ENCODE results near the gene DONSON.

DONSON gene

GRCh38 chr21:33554236-33554981 is 34.1 kb downstream of the DONSON start:
- no peak for DNase-seq
- Histone ChIP-seq H3K27me3 (ENCODE audit: insufficient read depth, low read depth, severe bottlenecking) (no peaks in the 10 kb centered on the region), H3K9me3 (ENCODE audit: severe bottlenecking) (no peaks in the 10 kb centered on the region), H3K36me3 (peaks cover 98% of the 10 kb centered on the region), H3K4me3 (ENCODE audit: low read depth, low read length) (no peak overlapping the region), H3K27ac (no peak overlapping the region)
- no peak for TF ChIP-seq CTCF (IDR thresholded peaks at IDR 0.05; ENCODE audit: low read depth, low read length)

- Histone ChIP-seq H3K4me3 (ENCODE audit: low read depth, low read length) (no peak overlapping the region), H3K9me3 (ENCODE audit: severe bottlenecking) (no peaks in the 10 kb centered on the region), H3K27ac (no peak overlapping the region), H3K36me3 (peaks cover 98% of the 10 kb centered on the region), H3K27me3 (ENCODE audit: insufficient read depth, low read depth, severe bottlenecking) (no peaks in the 10 kb centered on the region)
- TF ChIP-seq CTCF (IDR thresholded peaks at IDR 0.05; ENCODE audit: low read depth, low read length), result no peak
- no peak for DNase-seq
These were observed 35.4 kb downstream of the DONSON start for GRCh38 chr21:33552999-33553598.

GRCh38 chr21:33552093-33552998 is 36.1 kb downstream of the DONSON start:
- peaks cover 96% of the 10 kb centered on the region for H3K36me3 ChIP-seq
- no peak overlapping the region for H3K27ac ChIP-seq
- no peak for DNase-seq
- no peak for TF ChIP-seq CTCF (IDR thresholded peaks at IDR 0.05; ENCODE audit: low read depth, low read length)
- no peaks in the 10 kb centered on the region for H3K9me3 ChIP-seq (ENCODE audit: severe bottlenecking)
- no peak overlapping the region for H3K4me3 ChIP-seq (ENCODE audit: low read depth, low read length)
- no peaks in the 10 kb centered on the region for H3K27me3 ChIP-seq (ENCODE audit: insufficient read depth, low read depth, severe bottlenecking)

- no peak for TF ChIP-seq CTCF (IDR thresholded peaks at IDR 0.05; ENCODE audit: low read depth, low read length)
- H3K36me3 ChIP-seq, result peaks cover 96% of the 10 kb centered on the region
- no peak for DNase-seq
- H3K4me3 ChIP-seq (ENCODE audit: low read depth, low read length), result no peak overlapping the region
- H3K9me3 ChIP-seq (ENCODE audit: severe bottlenecking), result no peaks in the 10 kb centered on the region
- H3K27ac ChIP-seq, result no peak overlapping the region
- H3K27me3 ChIP-seq (ENCODE audit: insufficient read depth, low read depth, severe bottlenecking), result no peaks in the 10 kb centered on the region
These were observed 36.8 kb downstream of the DONSON start for GRCh38 chr21:33551664-33552063.

- no peak for TF ChIP-seq CTCF (IDR thresholded peaks at IDR 0.05; ENCODE audit: low read depth, low read length)
- no peaks in the 10 kb centered on the region for H3K9me3 ChIP-seq (ENCODE audit: severe bottlenecking)
- peaks cover 96% of the 10 kb centered on the region for H3K36me3 ChIP-seq
- no peak overlapping the region for H3K27ac ChIP-seq
- no peaks in the 10 kb centered on the region for H3K27me3 ChIP-seq (ENCODE audit: insufficient read depth, low read depth, severe bottlenecking)
- no peak for DNase-seq
- H3K4me3 ChIP-seq (ENCODE audit: low read depth, low read length), result no peak overlapping the region
These were observed 37.5 kb downstream of the DONSON start for GRCh38 chr21:33550772-33551660.
